Endodermal cell (in vitro differentiated cells): ENCODE data around the gene ZNF180. TPM values are rescaled to one million over a fixed set of nuclear protein-coding genes. Genes with fewer than 3 reads are reported as not detected.

Experiments used
- DNase-seq: peaks from one replicate; pipeline ENCODE4 v3.0.0-alpha.2; 2017
- H3K27ac ChIP-seq: 2 replicates; pipeline ENCODE4 v1.5.1; 2013; ENCODE audit warnings: mild to moderate bottlenecking, low read depth, low read length, moderate library complexity
- H3K27me3 ChIP-seq: 2 replicates; pipeline ENCODE4 v1.6.1; 2013; ENCODE audit warnings: mild to moderate bottlenecking, low read length, moderate library complexity; ENCODE audit not compliant: insufficient read depth, control insufficient read depth, poor library complexity, severe bottlenecking
- H3K36me3 ChIP-seq: 2 replicates; pipeline ENCODE4 v1.7.0; 2013; ENCODE audit warnings: mild to moderate bottlenecking, low read length, moderate library complexity; ENCODE audit not compliant: control insufficient read depth, insufficient read depth
- H3K4me1 ChIP-seq: one replicate; pipeline ENCODE4 v1.7.0; 2013; ENCODE audit warnings: low read length; ENCODE audit not compliant: control insufficient read depth, insufficient read depth
- H3K4me3 ChIP-seq: 2 replicates; pipeline ENCODE4 v1.5.1; 2013; ENCODE audit warnings: mild to moderate bottlenecking, low read length, moderate library complexity
- H3K9ac ChIP-seq: 2 replicates; pipeline ENCODE4 v1.6.1; 2013; ENCODE audit warnings: mild to moderate bottlenecking, low read length, moderate library complexity; ENCODE audit not compliant: poor library complexity, severe bottlenecking; ENCODE audit errors: extremely low read depth
- H3K9me3 ChIP-seq: 2 replicates; pipeline ENCODE4 v1.6.1; 2013; ENCODE audit warnings: mild to moderate bottlenecking, low read length, moderate library complexity; ENCODE audit not compliant: control insufficient read depth
- H3K27ac Mint-ChIP-seq: 2 replicates; pipeline ENCODE4 v1.8.0; 2020; ENCODE audit warnings: mixed read lengths
- H3K27me3 Mint-ChIP-seq: 2 replicates; pipeline ENCODE4 v1.8.0; 2021; ENCODE audit warnings: mild to moderate bottlenecking, mixed read lengths; ENCODE audit not compliant: insufficient read depth
- H3K36me3 Mint-ChIP-seq: 2 replicates; pipeline ENCODE4 v1.8.0; 2020; ENCODE audit warnings: low read depth, mixed read lengths
- H3K4me1 Mint-ChIP-seq: 2 replicates; pipeline ENCODE4 v1.8.0; 2020; ENCODE audit warnings: mixed read lengths
- H3K4me3 Mint-ChIP-seq: 2 replicates; pipeline ENCODE4 v1.8.0; 2020; ENCODE audit warnings: mild to moderate bottlenecking, moderate library complexity, mixed read lengths
- H3K9me3 Mint-ChIP-seq: 2 replicates; pipeline ENCODE4 v1.8.0; 2020; ENCODE audit warnings: mild to moderate bottlenecking, mixed read lengths
- CTCF ChIP-seq: fragments of 200-600 bp; sonication (generic); conservative IDR thresholded peaks from 2 replicates; pipeline ENCODE4 v1.5.0; 2021; ENCODE audit warnings: antibody characterized with exemption, mild to moderate bottlenecking
- WGBS, 2 experiments: methylation state at CpG; one replicate each; pipeline versions ENCODE4 v1.1.5 to v1.1.7; 2013; ENCODE audit warnings: missing lambda C conversion rate in 2 of 2, mixed read lengths in 1 of 2; ENCODE audit not compliant: insufficient coverage in 1 of 2, insufficient read length in 1 of 2; 5-methylcytosine and 5-hydroxymethylcytosine counted together
- total RNA-seq, 2 donors: library from RNA; stranded (reverse); fragmentation: NEBNext Ultra II Directional in 1 of 2; extraction: Animal tissue kit (Norgen Biotek cat#: 25700) in 1 of 2; gene quantifications; 2 replicates in 1 of 2; 3 replicates in 1 of 2; pipeline ENCODE4 v1.2.1, GENCODE V29; 2021

Gene ZNF180
- total RNA-seq, 2 donors from 2014 or later, result 10.0 to 12.9 TPM

- no peaks in the 10 kb centered on the region for H3K4me1 Mint-ChIP-seq
- no peak overlapping the region for H3K4me3 Mint-ChIP-seq
- 52 to 77% methylated on average over 5 to 6 of the region's 6 CpGs for WGBS, 2 experiments
- peaks cover 55% of the 10 kb centered on the region for H3K27me3 Mint-ChIP-seq
- Histone ChIP-seq H3K36me3 (no peaks in the 10 kb centered on the region), H3K4me3 (no peak overlapping the region), H3K9ac (no peak overlapping the region), H3K4me1 (no peaks in the 10 kb centered on the region), H3K9me3 (peaks cover 14% of the 10 kb centered on the region), H3K27ac (no peak overlapping the region), H3K27me3 (no peaks in the 10 kb centered on the region)
- no peak overlapping the region for H3K27ac Mint-ChIP-seq
- TF ChIP-seq CTCF, result no peak
- DNase-seq, result no peak
- no peaks in the 10 kb centered on the region for H3K36me3 Mint-ChIP-seq
- peaks cover 9% of the 10 kb centered on the region for H3K9me3 Mint-ChIP-seq
Observed at GRCh38 chr19:44530777-44531176, 30.5 kb upstream of the ZNF180 start.

GRCh38 chr19:44529536-44529935 lies 29.2 kb upstream of the ZNF180 start, which contains the start of gene CEACAM20:
Gene CEACAM20, minus strand, starts transcription at chr19:44529675. Its CDS starts 166 bp downstream, at chr19:44529509.
- Histone ChIP-seq H3K36me3 (no peaks in the 10 kb centered on the region), H3K4me1 (no peaks in the 10 kb centered on the region), H3K9ac (no peak within 1 kb of the TSS), H3K9me3 (peaks cover 2% of the 10 kb centered on the region), H3K4me3 (no peak within 1 kb of the TSS), H3K27me3 (no peaks in the 10 kb centered on the region), H3K27ac (no peak within 1 kb of the TSS)
- H3K27me3 Mint-ChIP-seq, result peaks cover 52% of the 10 kb centered on the region
- no peaks in the 10 kb centered on the region for H3K9me3 Mint-ChIP-seq
- TF ChIP-seq CTCF, result no peak
- H3K36me3 Mint-ChIP-seq, result no peaks in the 10 kb centered on the region
- WGBS, 2 experiments, result 84 to 90% methylated on average over 4 to 9 of the region's 9 CpGs
- no peaks in the 10 kb centered on the region for H3K4me1 Mint-ChIP-seq
- no peak within 1 kb of the TSS for H3K4me3 Mint-ChIP-seq
- DNase-seq, result no peak
- no peak within 1 kb of the TSS for H3K27ac Mint-ChIP-seq

- no peak overlapping the region for H3K4me3 ChIP-seq
- H3K36me3 Mint-ChIP-seq, result no peaks in the 10 kb centered on the region
- no peaks in the 10 kb centered on the region for H3K36me3 ChIP-seq
- WGBS, 2 experiments, result 83 to 94% methylated on average over 3 to 7 of the region's 7 CpGs
- H3K27me3 ChIP-seq, result no peaks in the 10 kb centered on the region
- H3K4me1 Mint-ChIP-seq, result no peaks in the 10 kb centered on the region
- H3K9ac ChIP-seq, result no peak overlapping the region
- no peak overlapping the region for H3K4me3 Mint-ChIP-seq
- DNase-seq, result no peak
- no peak overlapping the region for H3K27ac ChIP-seq
- no peaks in the 10 kb centered on the region for H3K4me1 ChIP-seq
- H3K27me3 Mint-ChIP-seq, result peaks cover 51% of the 10 kb centered on the region
- no peak overlapping the region for H3K27ac Mint-ChIP-seq
- no peak for TF ChIP-seq CTCF
- peaks cover 3% of the 10 kb centered on the region for H3K9me3 Mint-ChIP-seq
- no peaks in the 10 kb centered on the region for H3K9me3 ChIP-seq
Observed at GRCh38 chr19:44527554-44527953, 27.2 kb upstream of the ZNF180 start.
